Measurements from ENCODE around the gene MEIS2. TPM values are rescaled to one million over a fixed set of nuclear protein-coding genes. Genes with fewer than 3 reads are reported as not detected.

MEIS2 gene
- total RNA-seq, 1 experiment from 2014 or later = 23.1 TPM

DNA sequence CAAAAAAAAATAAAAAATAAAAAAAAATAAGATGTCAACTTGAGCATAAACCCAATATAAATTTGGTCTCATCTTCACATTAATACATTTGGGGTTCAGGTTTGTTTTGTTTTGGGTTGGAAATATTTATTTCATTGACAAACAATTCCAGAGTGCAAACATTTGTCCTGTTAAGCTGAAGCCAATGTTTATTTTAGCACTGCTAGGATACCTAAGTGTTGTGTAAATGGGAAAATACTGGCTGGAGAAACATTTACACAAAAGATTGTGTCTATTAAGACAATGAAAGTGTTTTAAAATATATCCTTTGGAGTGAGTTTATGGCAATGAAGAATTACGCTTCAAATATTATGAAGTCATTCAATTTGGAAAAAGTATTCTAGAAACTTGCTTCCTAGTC, 91.1 kb downstream of the MEIS2 start:
- TF ChIP-seq, protein P1, sequence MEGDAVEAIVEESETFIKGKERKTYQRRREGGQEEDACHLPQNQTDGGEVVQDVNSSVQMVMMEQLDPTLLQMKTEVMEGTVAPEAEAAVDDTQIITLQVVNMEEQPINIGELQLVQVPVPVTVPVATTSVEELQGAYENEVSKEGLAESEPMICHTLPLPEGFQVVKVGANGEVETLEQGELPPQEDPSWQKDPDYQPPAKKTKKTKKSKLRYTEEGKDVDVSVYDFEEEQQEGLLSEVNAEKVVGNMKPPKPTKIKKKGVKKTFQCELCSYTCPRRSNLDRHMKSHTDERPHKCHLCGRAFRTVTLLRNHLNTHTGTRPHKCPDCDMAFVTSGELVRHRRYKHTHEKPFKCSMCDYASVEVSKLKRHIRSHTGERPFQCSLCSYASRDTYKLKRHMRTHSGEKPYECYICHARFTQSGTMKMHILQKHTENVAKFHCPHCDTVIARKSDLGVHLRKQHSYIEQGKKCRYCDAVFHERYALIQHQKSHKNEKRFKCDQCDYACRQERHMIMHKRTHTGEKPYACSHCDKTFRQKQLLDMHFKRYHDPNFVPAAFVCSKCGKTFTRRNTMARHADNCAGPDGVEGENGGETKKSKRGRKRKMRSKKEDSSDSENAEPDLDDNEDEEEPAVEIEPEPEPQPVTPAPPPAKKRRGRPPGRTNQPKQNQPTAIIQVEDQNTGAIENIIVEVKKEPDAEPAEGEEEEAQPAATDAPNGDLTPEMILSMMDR (IDR thresholded peaks at IDR 0.05; ENCODE audit: unreplicated experiment) = no peak
- Mint-ChIP-seq H3K4me3 (ENCODE audit: low read depth, unreplicated experiment) (no peak overlapping the region), H3K9me3 (ENCODE audit: low read depth, unreplicated experiment) (no peaks in the 10 kb centered on the region), H3K36me3 (ENCODE audit: insufficient read depth, unreplicated experiment) (no peaks in the 10 kb centered on the region), H3K4me1 (ENCODE audit: low read depth, unreplicated experiment) (no peaks in the 10 kb centered on the region), H3K27me3 (ENCODE audit: unreplicated experiment) (no peaks in the 10 kb centered on the region), H3K27ac (ENCODE audit: unreplicated experiment) (no peak overlapping the region)
- intact Hi-C loops (cut with micrococcal nuclease; ENCODE audit: unreplicated experiment) = no loop called here
- DNase-seq = no peak
- CTCF ChIA-PET = no interaction called here
- no TSS peak for BruUV-seq (replicated peaks)

DNA sequence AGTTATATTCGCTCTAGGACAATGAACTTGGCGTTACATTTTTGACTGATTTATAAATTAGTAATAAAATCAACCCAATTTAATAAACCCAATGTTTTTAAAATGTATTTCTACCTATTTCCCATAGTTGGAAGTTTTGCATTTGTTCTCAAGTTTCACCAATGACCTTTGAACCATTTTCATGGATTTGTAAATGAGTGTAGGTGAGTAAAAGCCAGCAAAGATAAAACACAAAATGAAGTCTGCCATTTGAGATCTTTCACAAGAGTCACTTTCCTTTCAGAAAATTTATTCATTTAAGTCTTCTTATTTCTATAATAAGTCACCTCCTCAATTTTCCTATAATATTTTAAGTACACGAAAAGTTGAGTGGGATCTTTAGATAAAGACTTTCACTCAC, 92.1 kb downstream of the MEIS2 start:
- Mint-ChIP-seq H3K27me3 (ENCODE audit: unreplicated experiment) (no peaks in the 10 kb centered on the region), H3K4me3 (ENCODE audit: low read depth, unreplicated experiment) (no peak overlapping the region), H3K9me3 (ENCODE audit: low read depth, unreplicated experiment) (no peaks in the 10 kb centered on the region), H3K27ac (ENCODE audit: unreplicated experiment) (no peak overlapping the region), H3K4me1 (ENCODE audit: low read depth, unreplicated experiment) (no peaks in the 10 kb centered on the region), H3K36me3 (ENCODE audit: insufficient read depth, unreplicated experiment) (no peaks in the 10 kb centered on the region)
- no peak for DNase-seq
- intact Hi-C loops (cut with micrococcal nuclease; ENCODE audit: unreplicated experiment) = no loop called here
- BruUV-seq (replicated peaks) = no TSS peak
- CTCF ChIA-PET = no interaction called here
- TF ChIP-seq, protein P1 (IDR thresholded peaks at IDR 0.05; ENCODE audit: unreplicated experiment) = no peak

DNA sequence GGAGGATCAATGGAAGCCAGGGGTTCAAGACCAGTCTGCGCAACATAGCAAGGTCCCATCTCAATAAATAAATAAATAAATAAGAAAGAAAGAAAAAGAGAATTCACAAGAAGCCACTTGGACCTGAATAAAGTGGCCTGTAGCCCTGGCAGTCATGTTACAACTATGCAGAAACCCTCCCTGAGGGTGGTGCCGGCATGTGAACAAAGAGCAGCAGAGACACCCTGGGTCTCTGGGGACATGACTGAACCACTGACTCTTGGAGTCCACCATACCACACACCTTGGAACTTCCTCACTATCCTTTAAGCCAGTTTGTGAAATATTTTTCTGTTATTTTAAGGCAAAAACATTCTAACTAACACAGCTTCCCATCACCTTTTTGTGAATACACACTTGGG, 93.0 kb downstream of the MEIS2 start:
- TF ChIP-seq, protein P1 (IDR thresholded peaks at IDR 0.05; ENCODE audit: unreplicated experiment) = no peak
- intact Hi-C loops (cut with micrococcal nuclease; ENCODE audit: unreplicated experiment) = no loop called here
- Mint-ChIP-seq H3K27ac (ENCODE audit: unreplicated experiment) (no peak overlapping the region), H3K9me3 (ENCODE audit: low read depth, unreplicated experiment) (no peaks in the 10 kb centered on the region), H3K4me3 (ENCODE audit: low read depth, unreplicated experiment) (no peak overlapping the region), H3K4me1 (ENCODE audit: low read depth, unreplicated experiment) (no peaks in the 10 kb centered on the region), H3K36me3 (ENCODE audit: insufficient read depth, unreplicated experiment) (no peaks in the 10 kb centered on the region), H3K27me3 (ENCODE audit: unreplicated experiment) (no peaks in the 10 kb centered on the region)
- CTCF ChIA-PET = no interaction called here
- DNase-seq = no peak
- BruUV-seq (replicated peaks) = no TSS peak

DNA sequence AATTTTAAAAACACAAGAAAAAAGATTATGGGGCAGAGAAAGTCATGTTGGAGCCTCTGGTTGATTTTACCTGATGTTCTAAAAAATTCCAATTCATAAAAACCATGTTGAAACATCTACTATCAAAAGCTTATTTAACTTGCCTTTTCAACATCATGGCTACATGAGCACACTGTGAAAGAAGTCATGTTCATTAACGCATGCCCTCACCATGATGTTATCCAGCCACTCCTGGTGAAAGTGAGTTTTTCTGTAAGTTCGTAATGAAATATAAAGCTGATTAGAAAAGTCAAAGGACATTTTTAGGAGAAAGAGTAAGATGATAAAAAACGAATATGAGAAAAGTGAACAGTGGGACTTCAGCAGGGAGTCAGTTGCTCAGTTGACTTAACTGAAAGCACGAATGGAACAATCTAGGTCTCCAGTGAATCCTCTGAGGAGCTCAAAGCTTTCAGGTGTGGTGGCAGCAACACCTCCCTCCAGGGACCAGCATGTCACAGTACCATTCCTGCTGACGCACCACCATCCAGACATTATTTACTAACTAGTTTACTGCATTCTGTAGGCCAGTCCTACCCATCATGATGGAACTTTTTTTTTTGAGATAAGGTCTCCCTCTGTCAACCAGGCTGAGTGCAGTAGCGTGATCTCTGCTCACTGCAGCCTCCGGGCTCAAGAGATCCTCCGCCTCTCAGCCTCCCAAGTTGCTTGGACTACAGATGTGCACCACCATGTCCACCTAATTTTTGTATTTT, 95.2 kb downstream of the MEIS2 start:
- no peaks in the 10 kb centered on the region for H3K9me3 Mint-ChIP-seq (ENCODE audit: low read depth, unreplicated experiment)
- intact Hi-C loops (cut with micrococcal nuclease; ENCODE audit: unreplicated experiment) = no loop called here
- BruUV-seq (replicated peaks) = no TSS peak
- H3K27ac Mint-ChIP-seq (ENCODE audit: unreplicated experiment) = no peak overlapping the region
- DNase-seq = no peak
- no peaks in the 10 kb centered on the region for H3K4me1 Mint-ChIP-seq (ENCODE audit: low read depth, unreplicated experiment)
- H3K27me3 Mint-ChIP-seq (ENCODE audit: unreplicated experiment) = no peaks in the 10 kb centered on the region
- no peaks in the 10 kb centered on the region for H3K36me3 Mint-ChIP-seq (ENCODE audit: insufficient read depth, unreplicated experiment)
- TF ChIP-seq, protein P1 (IDR thresholded peaks at IDR 0.05; ENCODE audit: unreplicated experiment) = no peak
- CTCF ChIA-PET = no interaction called here
- H3K4me3 Mint-ChIP-seq (ENCODE audit: low read depth, unreplicated experiment) = no peak overlapping the region

All from Calu3 (cell line).